Measurements from ENCODE around the gene SFXN5. TPM values are rescaled to one million over a fixed set of nuclear protein-coding genes. Genes with fewer than 3 reads are reported as not detected.

Gene SFXN5
- total and polyA plus RNA-seq, 2 of the 8 experiments (the other 6 are each of a cell fraction or from before 2014, with no cell fraction given): 29.3 to 33.1 TPM

DNA sequence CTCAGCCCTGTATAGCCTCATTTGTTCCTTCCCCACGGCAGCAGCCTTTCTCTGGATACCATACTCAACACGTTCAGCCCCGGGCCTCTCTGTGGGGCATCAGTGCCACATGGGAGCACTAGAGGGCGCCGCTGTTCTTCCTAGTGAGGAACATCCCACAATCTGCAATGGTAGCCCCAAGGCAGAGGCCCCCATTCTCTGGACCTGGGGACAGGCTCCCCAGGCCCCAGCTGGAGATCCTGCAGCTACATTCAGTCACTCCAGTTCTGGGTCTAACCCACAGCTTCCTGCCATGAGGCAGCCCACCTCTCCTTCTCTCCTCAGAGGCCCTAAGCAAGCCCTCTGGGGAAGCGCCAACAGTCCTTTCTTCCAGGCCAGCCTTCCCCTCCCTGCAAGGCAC, 14.2 kb upstream of the SFXN5 start (continued):
- TF ChIP-seq CTCF (IDR thresholded peaks at IDR 0.05; ENCODE audit: control extremely low read depth in 1 of 3, insufficient read depth in 1 of 3, low read depth in 1 of 3, low read length in 3 of 3) (peak; percentile 94 to 95 (median 95)), CBX5 (IDR thresholded peaks at IDR 0.05; ENCODE audit: low read depth, low read length) (no peak)
